ENCODE results near the gene ZNF117. TPM values are rescaled to one million over a fixed set of nuclear protein-coding genes. Genes with fewer than 3 reads are reported as not detected.

Gene ZNF117
- total RNA-seq, 1 donor from 2014 or later = 42.5 TPM

GRCh38 chr7:64992971-64993370 lies 2.1 kb upstream of the ZNF117 start:
- TF ChIP-seq CTCF (IDR thresholded peaks at IDR 0.05; ENCODE audit: unreplicated experiment) = no peak
- Mint-ChIP-seq H3K4me3 (no peak overlapping the region), H3K27me3 (ENCODE audit: low read depth) (no peaks in the 10 kb centered on the region), H3K36me3 (peaks cover 86% of the 10 kb centered on the region), H3K9me3 (peaks cover 81% of the 10 kb centered on the region), H3K27ac (no peak overlapping the region), H3K4me1 (no peaks in the 10 kb centered on the region)
- DNase-seq (ENCODE audit: low spot score in 2 of 2, unreplicated experiment in 2 of 2) = no peak

DNA sequence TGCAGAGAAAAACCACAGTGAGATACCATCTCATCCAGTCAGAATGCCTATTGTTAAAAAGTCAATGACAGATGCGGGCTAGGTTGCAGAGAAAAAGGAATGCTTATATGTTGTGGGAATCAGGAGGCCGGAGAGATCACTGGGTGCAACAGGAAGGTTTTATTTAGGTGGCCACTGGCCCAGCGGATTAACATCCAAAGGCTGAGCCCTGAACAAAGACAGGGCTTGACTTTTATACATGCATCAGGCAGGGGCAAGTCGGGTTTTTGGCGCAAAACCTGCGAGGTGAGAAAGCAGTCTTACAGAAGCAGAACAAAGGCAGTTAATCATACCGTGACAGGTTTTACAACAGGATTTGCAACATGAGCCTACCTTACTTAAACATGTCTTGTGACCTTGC lies 620 bp downstream of the ZNF117 start:
- no peak overlapping the region for H3K4me3 Mint-ChIP-seq
- DNase-seq (ENCODE audit: low spot score in 2 of 2, unreplicated experiment in 2 of 2) = no peak
- no peak for TF ChIP-seq CTCF (IDR thresholded peaks at IDR 0.05; ENCODE audit: unreplicated experiment)
- H3K27me3 Mint-ChIP-seq (ENCODE audit: low read depth) = no peaks in the 10 kb centered on the region
- H3K9me3 Mint-ChIP-seq = peaks cover 88% of the 10 kb centered on the region
- H3K4me1 Mint-ChIP-seq = no peaks in the 10 kb centered on the region
- no peak overlapping the region for H3K27ac Mint-ChIP-seq
- H3K36me3 Mint-ChIP-seq = peaks cover 92% of the 10 kb centered on the region

DNA sequence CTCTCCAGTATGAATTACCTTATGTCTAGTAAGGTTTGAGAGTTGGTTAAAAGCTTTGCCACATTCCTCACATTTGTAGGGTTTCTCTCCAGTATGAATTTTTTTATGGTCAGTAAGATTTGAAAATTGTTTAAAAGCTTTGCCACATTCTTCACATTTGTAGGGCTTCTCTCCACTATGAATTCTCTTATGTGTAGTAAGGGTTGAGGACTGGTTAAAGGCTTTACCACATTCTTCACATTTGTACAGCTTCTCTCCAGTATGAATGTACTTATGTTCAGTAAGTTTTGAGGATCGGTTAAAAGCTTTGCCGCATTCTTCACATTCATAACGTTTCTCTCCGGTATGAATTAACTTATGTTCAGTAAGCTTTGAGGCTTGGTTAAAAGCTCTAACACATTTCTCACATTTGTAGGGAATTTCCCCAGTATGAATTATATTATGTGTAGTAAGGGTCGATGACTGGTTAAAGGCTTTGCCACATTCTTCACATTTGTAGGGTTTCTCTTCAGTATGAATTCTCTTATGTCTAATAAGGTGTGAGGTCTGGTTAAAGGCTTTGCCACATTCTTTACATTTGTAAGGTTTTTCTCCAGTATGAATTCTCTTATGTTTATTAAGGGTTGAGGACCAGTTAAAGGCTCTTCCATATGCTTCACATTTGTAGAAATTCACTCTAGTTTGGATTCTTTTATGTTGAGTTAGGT lies 12.2 kb downstream of the ZNF117 start:
- no peak for TF ChIP-seq CTCF (IDR thresholded peaks at IDR 0.05; ENCODE audit: unreplicated experiment)
- no peak overlapping the region for H3K27ac Mint-ChIP-seq
- peaks cover 73% of the 10 kb centered on the region for H3K36me3 Mint-ChIP-seq
- H3K27me3 Mint-ChIP-seq (ENCODE audit: low read depth) = no peaks in the 10 kb centered on the region
- H3K4me1 Mint-ChIP-seq = no peaks in the 10 kb centered on the region
- no peak for DNase-seq (ENCODE audit: low spot score in 2 of 2, unreplicated experiment in 2 of 2)
- no peak overlapping the region for H3K4me3 Mint-ChIP-seq
- H3K9me3 Mint-ChIP-seq = peaks cover 73% of the 10 kb centered on the region

GRCh38 chr7:64965594-64965993 lies 25.2 kb downstream of the ZNF117 start:
- Mint-ChIP-seq H3K36me3 (peaks cover 11% of the 10 kb centered on the region), H3K27ac (no peak overlapping the region), H3K4me3 (no peak overlapping the region), H3K27me3 (ENCODE audit: low read depth) (no peaks in the 10 kb centered on the region), H3K4me1 (no peaks in the 10 kb centered on the region), H3K9me3 (peaks cover 51% of the 10 kb centered on the region)
- no peak for DNase-seq (ENCODE audit: low spot score in 2 of 2, unreplicated experiment in 2 of 2)
- no peak for TF ChIP-seq CTCF (IDR thresholded peaks at IDR 0.05; ENCODE audit: unreplicated experiment)

GRCh38 chr7:64959072-64959747 lies 31.6 kb downstream of the ZNF117 start:
- Mint-ChIP-seq H3K27ac (no peak overlapping the region), H3K9me3 (peaks cover 58% of the 10 kb centered on the region), H3K4me3 (no peak overlapping the region), H3K27me3 (ENCODE audit: low read depth) (no peaks in the 10 kb centered on the region), H3K4me1 (no peaks in the 10 kb centered on the region), H3K36me3 (no peaks in the 10 kb centered on the region)
- no peak for TF ChIP-seq CTCF (IDR thresholded peaks at IDR 0.05; ENCODE audit: unreplicated experiment)
- no peak for DNase-seq (ENCODE audit: low spot score in 2 of 2, unreplicated experiment in 2 of 2)

All from mesothelial cell of epicardium (in vitro differentiated cells).